GM18909 (cell line): ENCODE results near the gene PHLDB3.
"Not testable (repeated sequence)": the region's sequence is repeated elsewhere in the genome, so short reads cannot be mapped to it uniquely, and the experiment has no call there.

Experiments used
- ATAC-seq: cut with Tn5 transposase; IDR thresholded peaks from one replicate; pipeline ENCODE4 v1.9.1; 2021; ENCODE audit warnings: mild to moderate bottlenecking; ENCODE audit not compliant: unreplicated experiment, poor library complexity

Gene PHLDB3

GRCh38 chr19:43527860-43528622 lies 23.5 kb upstream of the PHLDB3 start:
- no peak for ATAC-seq

DNA sequence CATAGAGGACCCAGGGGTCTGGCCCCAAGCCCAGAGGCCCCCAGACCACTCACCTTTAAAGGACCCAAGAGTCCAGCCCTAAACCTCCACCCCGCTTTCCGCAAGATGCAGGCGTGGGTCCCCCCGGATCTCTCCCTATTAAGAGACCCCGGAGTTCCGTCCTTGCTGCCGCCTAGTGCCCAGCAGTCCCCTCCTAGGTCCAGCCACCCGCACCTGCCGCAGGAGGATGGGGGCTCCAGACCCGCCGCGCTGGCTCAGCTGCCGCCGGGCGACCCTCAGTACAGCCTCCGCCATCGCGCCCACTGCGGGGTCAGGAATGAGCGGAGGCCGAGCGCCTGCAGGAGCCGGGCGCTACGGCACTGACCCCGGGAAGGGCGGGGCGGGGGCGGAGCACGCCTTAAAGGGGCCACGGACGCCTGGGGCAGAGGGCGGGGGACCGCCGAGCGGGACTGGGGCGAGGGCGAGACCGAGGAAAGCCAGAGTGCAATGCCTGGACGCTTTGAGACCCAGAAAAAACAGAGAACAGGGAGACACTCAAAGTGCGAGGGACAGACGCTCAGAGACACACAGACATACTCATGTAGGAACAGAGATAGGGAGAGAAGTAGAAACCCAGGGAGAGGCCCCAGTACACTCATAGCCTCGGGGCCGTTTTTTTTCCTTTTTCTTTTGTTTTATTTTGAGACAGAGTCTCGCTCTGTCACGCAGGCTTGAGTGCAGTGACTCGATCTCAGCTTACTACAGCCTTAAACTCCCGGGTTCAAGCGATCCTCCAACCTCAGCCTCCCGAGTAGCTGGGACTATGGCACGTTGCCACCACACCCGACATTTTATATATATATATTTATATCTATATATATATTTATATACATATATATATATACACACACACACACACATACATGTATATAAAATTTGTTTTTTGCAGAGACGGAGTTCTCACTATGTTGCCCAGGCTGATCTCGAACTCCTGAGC lies 22.6 kb upstream of the PHLDB3 start, which contains the start of gene ETHE1:
TSS of gene ETHE1 (minus strand) at position 318 of the 976 bp plus-strand sequence. CDS start at position 294, 24 bp downstream.
- peak; percentile 72 for ATAC-seq

DNA sequence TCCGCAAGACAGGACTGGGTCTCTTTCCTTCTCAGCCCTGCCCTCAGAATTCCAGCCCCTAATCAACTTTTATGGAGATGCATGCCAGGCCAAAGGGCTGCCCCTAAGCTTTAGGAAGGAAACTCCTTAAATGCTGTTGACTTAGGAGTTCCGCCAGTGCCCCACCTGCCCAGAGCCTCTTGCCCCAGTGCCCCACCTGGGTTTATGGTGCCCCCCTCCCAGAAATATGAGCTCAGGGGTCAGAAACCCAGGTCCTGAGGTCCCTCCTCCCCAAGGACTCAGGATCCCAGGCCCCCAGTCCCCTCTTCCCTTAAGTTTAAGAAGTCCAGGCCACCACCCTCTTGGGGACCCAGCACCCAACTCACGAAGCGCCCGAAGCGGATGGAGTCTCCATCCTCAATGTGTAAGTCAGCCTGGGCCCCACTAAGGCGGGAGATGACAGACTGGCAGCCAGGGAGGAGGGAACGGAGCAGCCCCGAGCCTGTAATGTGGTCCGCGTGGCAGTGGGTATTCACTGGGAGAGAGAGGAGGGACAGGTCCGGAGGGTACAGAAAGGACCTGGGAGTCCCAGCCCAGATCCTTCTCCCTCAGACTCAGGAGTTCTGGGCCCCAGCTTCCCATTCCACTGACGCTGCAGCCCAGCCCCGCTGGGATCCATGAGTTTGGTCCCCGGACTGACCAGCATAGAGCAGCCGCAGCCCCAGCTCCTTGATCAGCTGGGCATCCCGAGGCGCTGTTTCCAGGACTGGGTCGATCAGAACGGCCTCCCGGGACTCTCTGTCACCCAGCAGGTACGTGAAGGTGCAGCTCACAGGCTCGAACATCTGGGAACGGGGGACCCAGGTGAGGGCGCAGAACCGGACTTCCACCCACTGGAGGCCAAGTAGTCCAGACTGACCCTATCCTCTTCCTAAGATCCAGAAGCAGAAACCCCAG lies 21.6 kb upstream of the PHLDB3 start:
- no peak for ATAC-seq

- no peak for ATAC-seq
Measured at GRCh38 chr19:43524922-43525835, 20.6 kb upstream of the PHLDB3 start.

DNA sequence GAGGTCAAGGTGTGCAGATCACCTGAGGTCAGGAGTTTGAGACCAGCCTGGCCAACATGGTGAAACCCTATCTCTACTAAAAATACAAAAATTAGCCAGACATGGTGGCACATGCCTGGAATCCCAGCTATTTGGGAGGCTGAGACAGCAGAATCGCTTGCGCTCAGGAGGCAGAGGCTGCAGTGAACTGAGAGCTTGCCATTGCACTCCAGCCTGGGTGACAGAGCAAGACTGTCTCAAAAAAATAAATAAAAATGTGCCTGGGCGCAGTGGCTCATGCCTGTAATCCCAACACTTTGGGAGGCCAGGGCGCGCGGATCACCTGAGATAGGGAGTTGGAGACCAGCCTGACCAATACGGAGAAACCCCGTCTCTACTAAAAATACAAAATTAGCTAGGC lies 19.1 kb upstream of the PHLDB3 start:
- ATAC-seq: not testable (repeated sequence)

GRCh38 chr19:43522929-43523328 lies 18.4 kb upstream of the PHLDB3 start:
- ATAC-seq: no peak

- ATAC-seq: no peak
Measured at GRCh38 chr19:43519436-43520088, 15.0 kb upstream of the PHLDB3 start.

- no peak for ATAC-seq
Measured at GRCh38 chr19:43518051-43518450, 13.5 kb upstream of the PHLDB3 start.

DNA sequence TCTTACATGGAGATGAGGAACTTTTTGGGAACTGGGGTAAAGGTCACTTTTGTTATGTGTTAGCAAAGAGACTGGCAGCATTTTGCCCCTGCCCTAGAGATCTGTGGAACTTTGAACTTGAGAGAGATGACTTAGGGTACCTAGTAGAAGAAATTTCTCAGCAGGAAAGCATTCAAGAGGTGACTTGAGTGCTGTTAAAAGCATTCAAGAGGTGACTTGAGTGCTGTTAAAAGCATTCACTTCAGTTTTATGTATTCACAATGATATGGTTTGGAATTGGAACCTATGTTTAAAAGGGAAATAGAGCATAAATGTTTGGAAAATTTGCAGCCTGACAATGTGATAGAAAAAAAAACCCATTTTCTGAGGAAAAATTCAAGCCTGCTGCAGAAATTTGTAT lies 7.9 kb upstream of the PHLDB3 start:
- not testable (repeated sequence) for ATAC-seq

DNA sequence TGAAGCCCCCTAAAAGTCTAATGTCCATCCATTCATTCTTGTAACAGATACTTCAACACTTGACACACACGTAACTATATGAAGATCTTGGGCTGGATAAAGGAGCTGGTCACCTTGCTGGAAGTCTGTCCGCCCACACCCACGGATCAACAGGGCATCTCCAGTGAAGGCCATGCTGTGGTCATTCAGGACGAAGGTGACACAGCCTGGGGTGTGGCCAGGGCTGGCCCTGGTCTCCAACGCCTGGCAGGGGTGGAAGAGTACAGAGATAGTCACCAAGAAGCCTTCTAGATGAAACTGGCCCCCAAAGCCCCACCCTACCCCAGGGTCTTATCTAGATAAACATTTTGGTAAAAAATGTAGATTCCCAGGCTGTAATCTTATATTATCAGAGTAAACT lies 6.8 kb upstream of the PHLDB3 start:
- no peak for ATAC-seq

DNA sequence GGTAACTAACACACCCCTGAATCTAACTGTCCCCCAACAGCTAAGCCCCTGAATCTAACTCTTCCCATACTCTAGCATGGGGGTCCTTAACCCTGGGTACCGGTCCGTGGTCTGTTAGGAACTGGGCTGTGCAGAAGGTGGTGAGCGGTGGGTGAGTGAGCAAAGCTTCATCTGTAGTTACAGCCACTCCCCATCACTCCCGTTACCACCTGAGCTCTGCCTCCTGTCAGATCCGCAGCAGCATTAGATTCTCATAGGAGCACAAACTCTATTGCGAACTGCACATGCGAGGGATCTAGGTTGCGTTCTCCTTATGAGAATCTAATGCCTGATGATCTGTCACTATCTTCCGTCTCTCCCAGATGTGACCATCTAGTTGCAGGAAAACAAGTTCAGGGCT lies 6.2 kb upstream of the PHLDB3 start:
- no peak for ATAC-seq

DNA sequence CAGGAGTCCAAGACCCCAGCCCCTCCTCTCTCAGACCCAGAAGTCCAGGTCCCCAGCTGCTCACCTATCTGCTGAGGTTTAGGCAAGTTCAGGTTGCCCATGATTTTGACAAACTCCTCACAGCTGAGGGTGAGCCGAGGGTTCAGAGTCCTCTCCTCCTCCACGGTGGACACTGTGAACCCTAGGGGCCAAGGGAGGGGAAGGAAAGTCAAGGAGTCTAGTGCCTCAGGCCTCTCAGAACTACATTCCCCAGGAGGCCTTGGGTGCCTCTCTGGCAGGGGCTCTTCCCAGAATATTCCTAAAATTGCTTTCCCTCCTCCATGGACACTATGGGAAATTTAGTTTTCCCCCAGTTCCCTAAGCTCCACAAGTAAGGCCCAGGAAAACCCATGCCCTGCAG lies 3.3 kb upstream of the PHLDB3 start:
- no peak for ATAC-seq

GRCh38 chr19:43506629-43507028 lies 2.1 kb upstream of the PHLDB3 start:
- ATAC-seq: no peak

DNA sequence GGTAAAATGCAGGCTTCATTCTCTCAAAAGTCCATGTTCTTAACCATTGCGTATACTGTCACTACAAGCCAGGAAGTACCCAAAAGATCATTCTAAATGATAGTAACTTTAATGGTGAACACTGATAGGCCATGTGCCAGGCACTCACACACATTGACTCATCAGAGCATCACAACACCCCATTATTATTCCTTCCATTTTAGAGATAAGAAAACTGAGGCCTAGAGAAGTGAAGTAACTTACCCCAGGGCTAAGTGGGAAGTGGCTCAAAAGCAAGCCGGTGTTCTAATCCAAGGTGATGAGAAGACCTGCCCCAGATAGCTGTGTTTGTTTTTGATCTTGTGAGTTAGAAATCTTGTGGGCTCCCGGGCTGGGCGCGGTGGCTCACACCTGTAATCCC lies 1.4 kb upstream of the PHLDB3 start:
- ATAC-seq: no peak

DNA sequence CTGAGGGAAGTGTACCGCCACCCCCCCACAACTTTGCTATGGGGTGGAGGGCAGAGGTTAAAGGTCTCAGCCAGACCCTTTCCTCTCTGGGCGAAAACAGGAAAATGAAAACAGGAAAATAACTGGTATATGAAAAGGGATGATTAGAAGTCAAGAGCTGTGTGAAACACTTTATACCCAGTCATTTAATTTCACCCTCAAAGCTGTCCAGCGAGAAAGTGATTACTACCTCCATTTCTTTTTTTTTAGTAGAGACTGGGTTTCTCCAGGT lies 575 bp upstream of the PHLDB3 start:
- ATAC-seq: no peak

DNA sequence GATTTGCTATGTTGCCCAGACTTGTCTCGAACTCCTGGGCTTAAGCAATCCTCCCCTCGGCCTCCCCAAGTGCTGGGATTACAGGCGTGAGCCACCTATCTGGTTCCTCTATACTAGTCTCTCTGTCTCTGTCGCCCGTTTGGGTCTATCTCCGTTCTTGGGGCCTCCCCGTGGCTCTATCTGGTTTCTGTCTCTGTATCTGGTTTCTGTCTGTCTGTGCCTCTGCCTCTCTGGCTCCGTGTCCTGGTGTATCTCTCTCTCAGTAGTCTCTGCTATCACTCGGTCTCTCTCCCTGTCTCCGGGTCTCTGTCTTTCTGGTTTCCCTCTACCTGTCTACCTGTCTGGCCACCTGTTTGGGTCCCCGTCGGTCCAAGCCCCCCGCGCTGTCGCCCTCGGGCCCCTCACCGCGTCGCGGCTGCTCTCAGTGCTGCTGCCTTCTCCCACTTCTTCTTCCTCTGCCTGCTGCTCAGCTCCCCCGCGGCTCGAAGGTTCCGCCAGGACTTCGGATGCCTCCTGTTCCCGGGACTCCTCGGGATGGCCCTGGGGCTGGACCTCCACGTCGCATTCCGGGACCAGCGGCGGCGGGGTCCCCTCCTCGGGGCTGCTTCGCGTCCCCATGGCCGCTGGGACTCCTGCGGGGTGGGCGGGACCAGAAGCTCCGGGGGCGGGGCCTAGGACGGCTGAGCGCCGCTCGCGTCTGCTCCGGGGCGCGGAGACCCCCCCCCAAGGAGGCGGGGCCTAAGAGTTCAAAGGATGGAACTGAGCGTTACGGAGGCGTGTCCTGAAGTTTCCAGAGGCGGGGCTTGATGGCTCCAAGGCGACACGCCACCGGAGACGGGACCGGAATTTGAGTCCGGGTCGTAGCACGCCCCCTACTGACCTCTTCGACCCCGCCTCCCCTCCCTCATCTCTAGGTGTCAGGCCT lies 783 bp downstream of the PHLDB3 start:
- peak; percentile 88 for ATAC-seq

DNA sequence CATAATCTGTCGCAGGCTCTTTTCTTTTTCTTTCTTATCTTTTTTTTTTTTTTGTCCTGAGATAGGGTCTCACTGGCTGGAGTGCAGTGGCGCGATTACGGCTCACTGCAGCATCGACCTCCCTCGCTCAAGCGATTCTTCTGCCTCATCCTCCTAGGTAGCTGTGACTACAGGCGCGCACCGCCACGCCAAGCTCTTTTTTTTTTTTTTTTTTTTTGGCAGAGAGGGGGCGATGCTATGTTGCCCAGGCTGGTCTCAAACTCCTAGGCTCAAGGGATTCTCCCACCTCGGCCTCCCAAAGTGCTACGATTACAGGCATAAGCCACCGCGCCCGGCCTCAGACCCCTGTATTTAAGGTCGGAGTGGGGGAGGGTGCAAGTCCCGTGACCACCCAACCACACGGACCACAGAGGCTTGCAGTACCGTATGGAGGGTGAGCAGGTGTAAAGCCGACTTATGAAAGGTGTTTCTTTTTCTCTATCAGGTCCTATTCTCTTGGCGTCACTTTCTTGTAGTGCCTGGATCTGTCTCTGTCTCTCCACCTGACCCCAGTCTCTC lies 2.0 kb downstream of the PHLDB3 start:
- ATAC-seq: no peak
